ENCODE results near the gene TMEM170A. TPM values are rescaled to one million over a fixed set of nuclear protein-coding genes. Genes with fewer than 3 reads are reported as not detected.

The TMEM170A gene
- total and polyA plus RNA-seq, 2 experiments from 2014 or later = 11.9 to 12.6 TPM

GRCh38 chr16:75485230-75486013 lies 20.9 kb upstream of the TMEM170A start:
- H3K9ac ChIP-seq = no peak overlapping the region
- H3K27ac ChIP-seq = no peak overlapping the region
- no peaks in the 10 kb centered on the region for H3K36me3 ChIP-seq (ENCODE audit: low read depth)
- no peaks in the 10 kb centered on the region for H3F3A ChIP-seq (ENCODE audit: insufficient read depth)
- no peaks in the 10 kb centered on the region for H3K9me3 ChIP-seq (ENCODE audit: low read depth)
- H3K4me3 ChIP-seq = no peak overlapping the region
- in situ Hi-C loops (cut with MboI) = loop anchor here (25.0 kb wide), 2 partner anchors 277 to 1702 kb away; partner anchors contain the start of genes MON1B and SYCE1L
- TF ChIP-seq EZH2phosphoT487 (IDR thresholded peaks at IDR 0.05; ENCODE audit: insufficient read depth, low read depth) (no peak), EZH2 (IDR thresholded peaks at IDR 0.05; ENCODE audit: insufficient read depth, poor library complexity, severe bottlenecking) (no peak)
- no peaks in the 10 kb centered on the region for H3K79me2 ChIP-seq (ENCODE audit: insufficient read depth)
- H4K20me1 ChIP-seq (ENCODE audit: insufficient read depth) = no peaks in the 10 kb centered on the region
- no peaks in the 10 kb centered on the region for H3K9me2 ChIP-seq (ENCODE audit: insufficient read depth)
- H3K4me2 ChIP-seq (ENCODE audit: unreplicated experiment) = no peak overlapping the region
- H3K27me3 ChIP-seq (replicated peaks; ENCODE audit: insufficient read depth) = no peaks in the 10 kb centered on the region
- no peak for DNase-seq
- WGBS, 2 experiments (ENCODE audit: low coverage in 1 of 2, low lambda C conversion rate in 2 of 2, missing lambda C conversion rate in 2 of 2) = 70 to 82% methylated on average over 7 of the region's 7 CpGs
- no peaks in the 10 kb centered on the region for H3K4me1 ChIP-seq (ENCODE audit: insufficient read depth)
- no peak overlapping the region for H2AFZ ChIP-seq

- 91 to 93% methylated on average over 2 of the region's 2 CpGs for WGBS, 2 experiments (ENCODE audit: low coverage in 1 of 2, low lambda C conversion rate in 2 of 2, missing lambda C conversion rate in 2 of 2)
- Histone ChIP-seq H3K9me3 (ENCODE audit: low read depth) (no peaks in the 10 kb centered on the region), H3K36me3 (ENCODE audit: low read depth) (no peaks in the 10 kb centered on the region), H3K9ac (no peak overlapping the region), H3K4me3 (no peak overlapping the region), H4K20me1 (ENCODE audit: insufficient read depth) (no peaks in the 10 kb centered on the region), H3K79me2 (ENCODE audit: insufficient read depth) (no peaks in the 10 kb centered on the region), H3F3A (ENCODE audit: insufficient read depth) (no peaks in the 10 kb centered on the region), H3K4me1 (ENCODE audit: insufficient read depth) (no peaks in the 10 kb centered on the region), H3K4me2 (ENCODE audit: unreplicated experiment) (no peak overlapping the region), H2AFZ (no peak overlapping the region), H3K9me2 (ENCODE audit: insufficient read depth) (no peaks in the 10 kb centered on the region), H3K27ac (no peak overlapping the region), H3K27me3 (replicated peaks; ENCODE audit: insufficient read depth) (no peaks in the 10 kb centered on the region)
- DNase-seq = no peak
- TF ChIP-seq EZH2 (IDR thresholded peaks at IDR 0.05; ENCODE audit: insufficient read depth, poor library complexity, severe bottlenecking) (no peak), EZH2phosphoT487 (IDR thresholded peaks at IDR 0.05; ENCODE audit: insufficient read depth, low read depth) (no peak)
- in situ Hi-C loops (cut with MboI) = loop anchor here (25.0 kb wide), 2 partner anchors 279 to 1704 kb away; partner anchors contain the start of genes MON1B and SYCE1L
Measured at GRCh38 chr16:75483222-75483621, 18.7 kb upstream of the TMEM170A start.

- Histone ChIP-seq H3F3A (ENCODE audit: insufficient read depth) (no peaks in the 10 kb centered on the region), H3K9me2 (ENCODE audit: insufficient read depth) (no peaks in the 10 kb centered on the region), H3K4me1 (ENCODE audit: insufficient read depth) (no peaks in the 10 kb centered on the region), H3K4me2 (ENCODE audit: unreplicated experiment) (no peak overlapping the region), H3K79me2 (ENCODE audit: insufficient read depth) (no peaks in the 10 kb centered on the region), H3K27me3 (replicated peaks; ENCODE audit: insufficient read depth) (no peaks in the 10 kb centered on the region), H3K9ac (no peak overlapping the region), H3K9me3 (ENCODE audit: low read depth) (no peaks in the 10 kb centered on the region), H3K36me3 (ENCODE audit: low read depth) (no peaks in the 10 kb centered on the region), H3K4me3 (no peak overlapping the region), H2AFZ (no peak overlapping the region), H4K20me1 (ENCODE audit: insufficient read depth) (no peaks in the 10 kb centered on the region), H3K27ac (no peak overlapping the region)
- WGBS, 2 experiments (ENCODE audit: low coverage in 1 of 2, low lambda C conversion rate in 2 of 2, missing lambda C conversion rate in 2 of 2) = 55 to 56% methylated on average over 14 of the region's 14 CpGs
- in situ Hi-C loops (cut with MboI) = loop anchor here (25.0 kb wide), 2 partner anchors 280 to 1705 kb away; partner anchors contain the start of genes MON1B and SYCE1L
- no peak for TF ChIP-seq EZH2phosphoT487 (IDR thresholded peaks at IDR 0.05; ENCODE audit: insufficient read depth, low read depth)
- no peak for TF ChIP-seq EZH2 (IDR thresholded peaks at IDR 0.05; ENCODE audit: insufficient read depth, poor library complexity, severe bottlenecking)
- DNase-seq = no peak
Measured at GRCh38 chr16:75482434-75483205, 18.1 kb upstream of the TMEM170A start.

- TF ChIP-seq EZH2 (IDR thresholded peaks at IDR 0.05; ENCODE audit: insufficient read depth, poor library complexity, severe bottlenecking) (no peak), EZH2phosphoT487 (IDR thresholded peaks at IDR 0.05; ENCODE audit: insufficient read depth, low read depth) (no peak)
- no peak overlapping the region for H3K27ac ChIP-seq
- in situ Hi-C loops (cut with MboI) = loop anchor here (25.0 kb wide), 2 partner anchors 281 to 1706 kb away; partner anchors contain the start of genes MON1B and SYCE1L
Measured at GRCh38 chr16:75481475-75481874, 17.0 kb upstream of the TMEM170A start.

More at GRCh38 chr16:75481475-75481874, 17.0 kb upstream of the TMEM170A start:
- no peak overlapping the region for H3K9ac ChIP-seq
- no peak overlapping the region for H3K4me2 ChIP-seq (ENCODE audit: unreplicated experiment)
- H3K9me3 ChIP-seq (ENCODE audit: low read depth) = no peaks in the 10 kb centered on the region
- WGBS, 2 experiments (ENCODE audit: low coverage in 1 of 2, low lambda C conversion rate in 2 of 2, missing lambda C conversion rate in 2 of 2) = 77 to 82% methylated on average over 7 of the region's 7 CpGs
- H3K9me2 ChIP-seq (ENCODE audit: insufficient read depth) = no peaks in the 10 kb centered on the region
- no peaks in the 10 kb centered on the region for H3F3A ChIP-seq (ENCODE audit: insufficient read depth)
- H3K27me3 ChIP-seq (replicated peaks; ENCODE audit: insufficient read depth) = no peaks in the 10 kb centered on the region
- no peaks in the 10 kb centered on the region for H4K20me1 ChIP-seq (ENCODE audit: insufficient read depth)
- no peaks in the 10 kb centered on the region for H3K79me2 ChIP-seq (ENCODE audit: insufficient read depth)
- no peaks in the 10 kb centered on the region for H3K36me3 ChIP-seq (ENCODE audit: low read depth)
- no peak overlapping the region for H2AFZ ChIP-seq
- H3K4me3 ChIP-seq = no peak overlapping the region
- H3K4me1 ChIP-seq (ENCODE audit: insufficient read depth) = no peaks in the 10 kb centered on the region
- DNase-seq = no peak

All from GM23248 (cell line).